ENCODE results near the gene ZNF750.

DNA sequence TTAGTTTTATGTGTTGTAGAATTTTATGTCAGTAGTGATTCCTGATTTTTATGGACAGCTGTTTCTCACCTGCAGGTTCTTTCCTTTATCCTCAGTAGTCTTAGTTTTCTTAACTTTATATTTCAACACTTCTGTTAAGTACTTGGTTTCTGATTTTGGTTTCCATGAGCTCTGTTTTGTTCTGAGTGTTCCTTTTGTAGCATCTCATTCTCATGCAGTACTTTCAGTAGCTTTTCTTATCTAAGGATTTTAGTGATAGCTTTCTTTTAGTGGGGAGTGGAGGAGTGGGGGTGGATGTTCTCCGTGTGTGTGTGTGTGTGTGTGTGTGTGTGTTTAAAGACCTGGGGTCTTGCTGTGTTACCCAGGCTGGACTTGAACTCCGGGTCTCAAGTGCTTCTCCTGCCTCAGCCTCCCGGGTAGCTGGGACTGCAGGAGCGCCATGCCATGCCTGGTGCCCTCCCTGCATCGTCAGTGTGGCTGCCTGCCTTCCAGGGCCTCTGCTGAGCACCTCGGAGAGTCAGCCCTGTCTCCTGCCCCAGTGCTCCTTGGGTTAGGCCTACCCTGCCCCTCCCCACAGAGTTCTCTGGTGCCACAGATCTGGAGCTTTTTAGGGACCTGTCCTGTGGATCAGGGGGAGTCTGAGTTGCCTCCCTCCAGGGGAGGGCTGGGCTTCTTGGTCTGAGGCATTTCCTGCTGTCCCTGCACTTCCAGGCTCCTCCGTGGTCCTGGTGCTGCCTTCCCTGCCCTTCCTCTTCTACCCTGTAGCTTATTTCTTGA, 4.3 kb upstream of the ZNF750 start:
- TF ChIP-seq POLR2A (IDR thresholded peaks at IDR 0.05; ENCODE audit: low read depth, low read length) (no peak), SPI1 (IDR thresholded peaks at IDR 0.05; ENCODE audit: low read depth, low read length) (no peak), POLR2AphosphoS5 (IDR thresholded peaks at IDR 0.05; ENCODE audit: low read depth, low read length) (no peak), TAF1 (IDR thresholded peaks at IDR 0.05; ENCODE audit: low read depth, low read length) (no peak)

Measured in GM12891 (cell line).